Colonic mucosa (tissue), 4 donors: ENCODE data around the gene LPCAT2. TPM values are rescaled to one million over a fixed set of nuclear protein-coding genes. Genes with fewer than 3 reads are reported as not detected.
A peak's percentile ranks its signal among the peaks of the same experiment; 100 is the strongest.

Experiments used
- DNase-seq: peaks from one replicate; pipeline ENCODE4 v3.0.0-alpha.2; 2020
- H3K27ac ChIP-seq: fragments of 200-600 bp; one replicate; pipeline ENCODE4 v1.8.0; 2021
- H3K27me3 ChIP-seq: fragments of 200-600 bp; one replicate; pipeline ENCODE4 v1.8.0; 2021
- H3K36me3 ChIP-seq: fragments of 200-600 bp; one replicate; pipeline ENCODE4 v1.8.0; 2021
- H3K4me1 ChIP-seq: fragments of 200-600 bp; one replicate; pipeline ENCODE4 v1.8.0; 2021; ENCODE audit warnings: mild to moderate bottlenecking
- H3K4me3 ChIP-seq: fragments of 200-600 bp; one replicate; pipeline ENCODE4 v1.8.0; 2021
- H3K9ac ChIP-seq, 2 donors: one replicate each; pipeline ENCODE4 v1.7.0; 2013; ENCODE audit warnings: control low read depth in 2 of 2, low read depth in 2 of 2, low read length in 2 of 2
- H3K9me3 ChIP-seq: fragments of 200-600 bp; one replicate; pipeline ENCODE4 v1.8.0; 2021
- CTCF ChIP-seq: fragments of 200-600 bp; IDR thresholded peaks from one replicate; pipeline ENCODE4 v1.8.0; 2022; ENCODE audit warnings: antibody characterized with exemption, mild to moderate bottlenecking
- intact Hi-C: fragments of 100-400 bp; cut with DNase I; formaldehyde crosslinking; loops from one replicate; pipeline ENCODE4 v1.14.1; 2022
- total RNA-seq, 2 donors: library from RNA; stranded (reverse); fragmentation: NEBNext Ultra II Directional in 1 of 2; extraction: Animal tissue kit (Norgen Biotek cat#: 25700) in 1 of 2; gene quantifications; one replicate each; pipeline ENCODE4 v1.2.1, GENCODE V29; 2021
- donor health status: healthy.
- donor health status: DM: no; HTN: no; CAD: no.
- donor health status: DM: no; HTN: no; CAD: no.

LPCAT2 gene
- total RNA-seq, 2 donors from 2014 or later, result 22.6 to 30.5 TPM

GRCh38 chr16:55501549-55502322 lies 7.1 kb upstream of the LPCAT2 start:
- H3K9me3 ChIP-seq, result no peaks in the 10 kb centered on the region
- peak overlapping the region; percentile 66 for H3K27ac ChIP-seq
- peak; percentile 52 for DNase-seq
- no peaks in the 10 kb centered on the region for H3K27me3 ChIP-seq
- H3K9ac ChIP-seq, result peak overlapping the region; percentile 44 to 66
- no peak for TF ChIP-seq CTCF
- H3K36me3 ChIP-seq, result no peaks in the 10 kb centered on the region
- H3K4me1 ChIP-seq, result peaks cover 23% of the 10 kb centered on the region
- intact Hi-C loops, result no loop called here
- no peak overlapping the region for H3K4me3 ChIP-seq

- peaks cover 23% of the 10 kb centered on the region for H3K4me1 ChIP-seq
These were observed 6.0 kb upstream of the LPCAT2 start for GRCh38 chr16:55502801-55503366.

GRCh38 chr16:55503726-55504550 lies 4.9 kb upstream of the LPCAT2 start:
- no peaks in the 10 kb centered on the region for H3K27me3 ChIP-seq
- no peak overlapping the region for H3K27ac ChIP-seq
- TF ChIP-seq CTCF, result no peak
- H3K4me1 ChIP-seq, result peaks cover 23% of the 10 kb centered on the region
- H3K4me3 ChIP-seq, result no peak overlapping the region
- H3K9ac ChIP-seq, result no peak overlapping the region
- intact Hi-C loops, result no loop called here
- no peaks in the 10 kb centered on the region for H3K36me3 ChIP-seq
- DNase-seq, result no peak
- H3K9me3 ChIP-seq, result no peaks in the 10 kb centered on the region

More at GRCh38 chr16:55502801-55503366, 6.0 kb upstream of the LPCAT2 start:
- H3K36me3 ChIP-seq, result no peaks in the 10 kb centered on the region
- H3K27me3 ChIP-seq, result no peaks in the 10 kb centered on the region
- no peak overlapping the region for H3K4me3 ChIP-seq
- no peaks in the 10 kb centered on the region for H3K9me3 ChIP-seq
- intact Hi-C loops, result no loop called here
- peak overlapping the region; percentile 24 to 66 for H3K9ac ChIP-seq
- peak overlapping the region; percentile 66 for H3K27ac ChIP-seq
- TF ChIP-seq CTCF, result no peak
- DNase-seq, result peak; percentile 96

GRCh38 chr16:55505333-55506015 lies 3.4 kb upstream of the LPCAT2 start:
- peaks cover 23% of the 10 kb centered on the region for H3K4me1 ChIP-seq
- H3K36me3 ChIP-seq, result no peaks in the 10 kb centered on the region
- no peak for TF ChIP-seq CTCF
- intact Hi-C loops, result no loop called here
- no peak overlapping the region for H3K27ac ChIP-seq
- no peaks in the 10 kb centered on the region for H3K27me3 ChIP-seq
- no peak overlapping the region for H3K4me3 ChIP-seq
- no peaks in the 10 kb centered on the region for H3K9me3 ChIP-seq
- H3K9ac ChIP-seq, result no peak overlapping the region
- DNase-seq, result no peak

- TF ChIP-seq CTCF, result no peak
- peak; percentile 58 for DNase-seq
- H3K9ac ChIP-seq, result no peak overlapping the region
- no peaks in the 10 kb centered on the region for H3K9me3 ChIP-seq
- H3K4me3 ChIP-seq, result no peak overlapping the region
- H3K4me1 ChIP-seq, result peaks cover 23% of the 10 kb centered on the region
- intact Hi-C loops, result no loop called here
- H3K27me3 ChIP-seq, result no peaks in the 10 kb centered on the region
- H3K27ac ChIP-seq, result peak overlapping the region; percentile 33
- H3K36me3 ChIP-seq, result no peaks in the 10 kb centered on the region
These were observed 2.8 kb upstream of the LPCAT2 start for GRCh38 chr16:55506083-55506482.
